HG02852 (cell line): ENCODE results near the gene INPP5A.
"Not testable (repeated sequence)": the region's sequence is repeated elsewhere in the genome, so short reads cannot be mapped to it uniquely, and the experiment has no call there.

Experiments
- ATAC-seq: cut with Tn5 transposase; IDR thresholded peaks from one replicate; pipeline ENCODE4 v1.9.1; 2021; ENCODE audit warnings: mild to moderate bottlenecking, moderate library complexity; ENCODE audit not compliant: unreplicated experiment

INPP5A gene

GRCh38 chr10:132699411-132700155 lies 162.0 kb downstream of the INPP5A start:
- no peak for ATAC-seq

- ATAC-seq = no peak
These were observed 162.8 kb downstream of the INPP5A start for GRCh38 chr10:132700156-132701098.

- ATAC-seq = no peak
These were observed 163.7 kb downstream of the INPP5A start for GRCh38 chr10:132701099-132701845.

- no peak for ATAC-seq
These were observed 164.2 kb downstream of the INPP5A start for GRCh38 chr10:132701846-132702190.

GRCh38 chr10:132702601-132703418 lies 165.2 kb downstream of the INPP5A start:
- ATAC-seq = no peak

- no peak for ATAC-seq
These were observed 165.9 kb downstream of the INPP5A start for GRCh38 chr10:132703419-132704007.

GRCh38 chr10:132704008-132704814 lies 166.6 kb downstream of the INPP5A start:
- ATAC-seq = no peak

- ATAC-seq = not testable (repeated sequence)
These were observed 167.2 kb downstream of the INPP5A start for GRCh38 chr10:132704815-132705064.

- no peak for ATAC-seq
These were observed 167.6 kb downstream of the INPP5A start for GRCh38 chr10:132705173-132705572.

- ATAC-seq = no peak
These were observed 168.4 kb downstream of the INPP5A start for GRCh38 chr10:132705943-132706342.

GRCh38 chr10:132706701-132707100 lies 169.1 kb downstream of the INPP5A start:
- ATAC-seq = no peak

- no peak for ATAC-seq
These were observed 169.7 kb downstream of the INPP5A start for GRCh38 chr10:132707121-132707775.

GRCh38 chr10:132707776-132708171 lies 170.2 kb downstream of the INPP5A start:
- no peak for ATAC-seq

- no peak for ATAC-seq
These were observed 170.9 kb downstream of the INPP5A start for GRCh38 chr10:132708441-132708840.

- no peak for ATAC-seq
These were observed 171.3 kb downstream of the INPP5A start for GRCh38 chr10:132708936-132709335.

- no peak for ATAC-seq
These were observed 171.9 kb downstream of the INPP5A start for GRCh38 chr10:132709471-132709951.

- no peak for ATAC-seq
These were observed 172.6 kb downstream of the INPP5A start for GRCh38 chr10:132710036-132710686.
